Thymus (tissue), 11 donors: ENCODE data around the gene DOCK4. TPM values are rescaled to one million over a fixed set of nuclear protein-coding genes. Genes with fewer than 3 reads are reported as not detected.

Experiments
- DNase-seq, 9 donors: peaks; one replicate each; pipeline ENCODE4 v3.0.0-alpha.2; 2013; ENCODE audit warnings: low spot score in 9 of 9, low read depth in 6 of 9, missing footprints in 1 of 9
- H3K27ac ChIP-seq, 2 donors: one replicate each; pipeline ENCODE4 v1.5.1; 2013; ENCODE audit warnings: control low read depth in 1 of 2, low read depth in 1 of 2, low read length in 1 of 2, mild to moderate bottlenecking in 1 of 2, moderate library complexity in 1 of 2
- H3K27me3 ChIP-seq, 2 donors: one replicate each; pipeline ENCODE4 v1.5.1; 2013; ENCODE audit warnings: low read length in 1 of 2; ENCODE audit not compliant: control insufficient read depth in 2 of 2, insufficient read depth in 1 of 2
- H3K36me3 ChIP-seq, 2 donors: one replicate each; pipeline ENCODE4 v1.5.1; 2013; ENCODE audit warnings: low read length in 1 of 2, mild to moderate bottlenecking in 1 of 2, moderate library complexity in 1 of 2; ENCODE audit not compliant: control insufficient read depth in 2 of 2, insufficient read depth in 2 of 2
- H3K4me1 ChIP-seq, 2 donors: one replicate each; pipeline ENCODE4 v1.5.1; 2013; ENCODE audit warnings: low read length in 2 of 2; ENCODE audit not compliant: control insufficient read depth in 2 of 2, insufficient read depth in 2 of 2
- H3K4me3 ChIP-seq, 2 donors: one replicate each; pipeline ENCODE4 v1.5.1; 2013; ENCODE audit warnings: low read length in 2 of 2, control low read depth in 1 of 2, mild to moderate bottlenecking in 1 of 2
- H3K9me3 ChIP-seq, 2 donors: one replicate each; pipeline ENCODE4 v1.5.1; 2013; ENCODE audit warnings: low read length in 1 of 2, mild to moderate bottlenecking in 1 of 2; ENCODE audit not compliant: control insufficient read depth in 2 of 2, insufficient read depth in 1 of 2
- WGBS: extraction: QIAGEN DNeasy Blood & Tissue Kit; methylation state at CpG from one replicate; pipeline ENCODE4 v1.1.7; 2013; 5-methylcytosine and 5-hydroxymethylcytosine counted together
- polyA plus RNA-seq: library from polyadenylated mRNA; stranded (reverse); fragments of 200-250 nt; gene quantifications from one replicate; pipeline ENCODE4 v1.2.3, GENCODE V29; 2013
- total RNA-seq: library from RNA; stranded (reverse); fragments of 120-200 nt; gene quantifications from one replicate; pipeline ENCODE4 v1.2.4, GENCODE V29; 2013
- donor health status: healthy.

Gene DOCK4
- total and polyA plus RNA-seq, 2 donors = 3.5 to 4.7 TPM

DNA sequence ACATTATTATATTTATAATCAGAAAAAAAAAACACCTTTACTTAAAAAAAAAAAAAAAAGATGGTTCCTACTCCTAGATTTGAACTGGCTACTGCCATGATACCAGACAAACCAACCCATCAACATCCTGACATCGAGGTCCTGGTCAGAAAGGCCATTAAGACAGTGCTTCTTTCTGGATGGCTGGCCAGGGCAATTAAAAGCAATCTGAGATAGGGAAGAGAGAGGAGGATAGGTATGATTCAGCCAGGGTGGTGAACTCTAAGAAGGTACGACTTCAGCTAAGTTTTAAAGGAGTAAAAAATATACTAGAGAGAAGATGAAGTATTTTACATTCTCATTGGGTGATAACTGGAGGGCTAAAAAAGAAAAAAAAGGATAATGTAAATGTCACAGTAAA is 139.0 kb downstream of the DOCK4 start:
- Histone ChIP-seq H3K36me3 (no peaks in the 10 kb centered on the region), H3K4me3 (no peak overlapping the region), H3K9me3 (no peaks in the 10 kb centered on the region), H3K27ac (no peak overlapping the region), H3K4me1 (no peaks in the 10 kb centered on the region), H3K27me3 (no peaks in the 10 kb centered on the region)
- DNase-seq = no peak
- WGBS = 88% methylated on average over 2 of the region's 2 CpGs

DNA sequence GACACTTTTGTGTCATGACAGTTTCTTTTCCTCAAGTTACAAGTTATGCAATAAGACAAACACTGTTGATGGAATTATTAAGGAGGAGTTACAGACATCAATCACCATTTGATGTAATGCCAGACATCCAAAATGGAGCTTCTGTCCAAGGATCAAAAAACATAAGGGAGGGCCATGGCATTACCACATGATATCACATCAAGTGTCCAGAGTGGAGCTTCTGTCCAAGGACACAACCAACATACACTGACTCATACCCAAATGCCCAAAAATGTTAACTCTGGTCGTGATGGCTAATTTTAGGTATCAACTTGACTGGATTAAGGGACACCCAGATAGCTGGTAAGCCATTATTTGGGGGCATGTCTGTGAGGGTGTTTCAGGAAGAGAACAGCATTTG is 140.4 kb downstream of the DOCK4 start:
- H3K9me3 ChIP-seq = no peaks in the 10 kb centered on the region
- H3K4me3 ChIP-seq = no peak overlapping the region
- H3K4me1 ChIP-seq = no peaks in the 10 kb centered on the region
- no peak for DNase-seq
- H3K36me3 ChIP-seq = no peaks in the 10 kb centered on the region
- no peak overlapping the region for H3K27ac ChIP-seq
- WGBS = 90% methylated on average over 1 of the region's 1 CpG
- no peaks in the 10 kb centered on the region for H3K27me3 ChIP-seq

DNA sequence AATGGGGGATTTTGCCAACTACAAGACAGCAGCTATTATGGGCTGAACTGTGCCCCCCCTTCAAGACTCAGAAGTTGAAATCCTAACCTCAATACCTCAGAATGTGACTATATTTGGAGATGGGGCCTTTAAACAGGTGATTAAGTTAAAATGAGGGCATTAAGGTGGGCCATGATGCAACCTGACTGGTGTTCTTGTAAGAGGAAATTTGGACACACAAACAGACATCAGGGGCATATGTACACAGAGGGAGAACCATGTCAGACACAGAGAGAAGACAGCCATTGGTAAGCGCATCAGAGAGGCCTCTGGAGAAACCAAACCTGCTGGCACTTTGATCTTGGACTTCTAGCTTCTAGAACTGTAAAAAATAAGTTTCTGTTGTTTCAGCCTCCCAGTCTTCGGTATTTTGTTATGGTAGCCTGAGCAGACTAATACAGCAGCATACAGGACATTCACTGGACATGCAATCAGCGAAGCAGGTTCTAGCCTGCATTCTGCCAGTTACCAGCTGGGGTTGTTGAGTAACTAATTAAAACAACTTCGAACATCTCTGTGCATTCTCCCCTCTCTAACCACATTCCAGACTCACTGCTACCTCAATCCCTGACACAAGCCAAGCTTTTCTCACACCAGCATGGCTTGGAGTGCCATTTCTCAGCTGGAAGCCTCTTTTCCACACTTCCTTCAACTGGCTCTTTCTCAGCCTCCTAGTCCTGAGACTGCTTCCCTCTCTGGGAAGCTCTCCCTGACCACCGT is 141.4 kb downstream of the DOCK4 start:
- no peaks in the 10 kb centered on the region for H3K4me1 ChIP-seq
- no peak for DNase-seq
- H3K27ac ChIP-seq = no peak overlapping the region
- no peaks in the 10 kb centered on the region for H3K9me3 ChIP-seq
- H3K4me3 ChIP-seq = no peak overlapping the region
- no peaks in the 10 kb centered on the region for H3K36me3 ChIP-seq
- no peaks in the 10 kb centered on the region for H3K27me3 ChIP-seq
- WGBS = 97% methylated on average over 5 of the region's 5 CpGs

DNA sequence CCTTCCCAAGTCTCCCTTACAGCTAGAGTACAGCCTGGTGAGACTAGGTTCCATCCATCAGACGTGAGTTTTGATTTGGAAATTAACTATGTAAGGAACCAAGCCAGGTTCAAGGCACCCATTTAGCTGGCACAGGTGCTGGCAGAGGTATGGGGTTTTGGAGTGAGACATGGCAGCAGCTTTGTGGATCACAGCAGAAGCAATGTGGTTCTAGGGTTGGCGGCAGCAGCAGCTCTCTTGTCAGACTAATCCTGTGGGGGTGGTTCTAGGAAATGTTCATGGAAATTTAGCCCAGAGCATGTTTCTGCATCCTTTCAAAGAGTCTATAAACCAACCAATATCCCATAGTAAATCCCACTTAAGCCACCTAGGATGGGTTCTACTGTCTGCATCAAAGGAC is 142.2 kb downstream of the DOCK4 start:
- Histone ChIP-seq H3K4me3 (no peak overlapping the region), H3K27ac (no peak overlapping the region), H3K9me3 (no peaks in the 10 kb centered on the region), H3K27me3 (no peaks in the 10 kb centered on the region), H3K4me1 (no peaks in the 10 kb centered on the region), H3K36me3 (no peaks in the 10 kb centered on the region)
- WGBS = 97% methylated on average over 2 of the region's 2 CpGs
- DNase-seq = no peak

DNA sequence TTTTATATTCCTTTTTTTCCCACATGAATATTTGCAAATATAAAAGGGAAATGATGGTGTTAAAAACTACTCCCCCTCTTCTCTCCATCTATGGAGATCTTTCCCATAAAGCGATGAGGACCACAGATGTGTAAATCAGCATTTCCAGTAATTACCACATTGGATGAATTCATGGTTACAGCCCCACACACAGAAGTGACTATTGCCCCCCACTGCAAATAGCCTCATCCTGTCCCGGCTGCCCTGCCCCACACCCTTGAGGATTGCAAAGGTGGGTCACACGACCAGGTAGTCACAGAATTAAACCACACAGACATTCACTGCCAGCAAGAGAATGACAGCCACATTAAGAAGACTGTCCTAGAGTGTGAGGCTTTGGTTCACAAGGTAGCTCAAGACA is 145.1 kb downstream of the DOCK4 start:
- no peaks in the 10 kb centered on the region for H3K4me1 ChIP-seq
- H3K27me3 ChIP-seq = no peaks in the 10 kb centered on the region
- DNase-seq = no peak
- H3K4me3 ChIP-seq = no peak overlapping the region
- no peaks in the 10 kb centered on the region for H3K9me3 ChIP-seq
- H3K36me3 ChIP-seq = no peaks in the 10 kb centered on the region
- H3K27ac ChIP-seq = no peak overlapping the region
- WGBS = 96% methylated on average over 3 of the region's 3 CpGs

DNA sequence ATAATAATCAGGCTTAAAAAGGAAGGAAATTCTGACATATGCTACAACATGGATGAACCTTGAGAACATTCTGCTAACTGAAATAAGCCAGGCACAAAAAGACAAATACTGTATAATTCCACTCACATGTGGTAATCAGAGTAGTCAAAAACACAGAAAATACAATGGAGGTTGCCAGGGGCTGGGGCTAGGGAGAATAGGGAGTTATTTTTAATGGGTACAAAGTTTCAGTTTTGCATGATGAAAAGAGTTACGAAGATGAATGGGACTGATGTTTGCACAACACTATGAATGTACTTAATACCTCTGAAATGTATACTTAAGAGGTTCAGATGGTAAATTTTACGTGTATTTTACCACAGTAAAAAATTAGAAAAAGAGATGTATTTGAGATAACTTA is 145.6 kb downstream of the DOCK4 start:
- no peak for DNase-seq
- H3K9me3 ChIP-seq = no peaks in the 10 kb centered on the region
- no peak overlapping the region for H3K4me3 ChIP-seq
- H3K4me1 ChIP-seq = no peaks in the 10 kb centered on the region
- H3K27ac ChIP-seq = no peak overlapping the region
- no peaks in the 10 kb centered on the region for H3K27me3 ChIP-seq
- WGBS = 97% methylated on average over 2 of the region's 2 CpGs
- H3K36me3 ChIP-seq = no peaks in the 10 kb centered on the region

DNA sequence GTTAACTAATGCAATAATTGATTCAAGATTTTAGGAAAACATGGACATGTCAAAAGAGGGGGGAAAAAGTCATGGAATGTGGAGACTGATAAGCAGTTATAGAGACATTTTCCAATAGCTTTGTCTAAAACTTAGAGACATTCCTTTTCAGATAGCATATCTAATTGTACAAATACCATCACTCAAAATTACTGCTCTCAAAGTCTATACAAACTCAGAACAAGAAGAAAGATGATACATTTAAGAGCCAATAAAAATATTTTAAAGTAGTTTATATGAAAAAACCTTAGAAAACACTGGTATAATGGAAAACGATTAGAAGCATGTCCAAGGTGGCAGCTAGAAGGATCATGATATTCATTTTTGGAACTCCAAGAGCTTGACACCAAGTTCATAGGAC is 146.5 kb downstream of the DOCK4 start:
- Histone ChIP-seq H3K4me1 (no peaks in the 10 kb centered on the region), H3K9me3 (no peaks in the 10 kb centered on the region), H3K27me3 (no peaks in the 10 kb centered on the region), H3K36me3 (no peaks in the 10 kb centered on the region), H3K27ac (no peak overlapping the region), H3K4me3 (no peak overlapping the region)
- no peak for DNase-seq
- 98% methylated on average over 1 of the region's 1 CpG for whole genome bisulfite sequencing

DNA sequence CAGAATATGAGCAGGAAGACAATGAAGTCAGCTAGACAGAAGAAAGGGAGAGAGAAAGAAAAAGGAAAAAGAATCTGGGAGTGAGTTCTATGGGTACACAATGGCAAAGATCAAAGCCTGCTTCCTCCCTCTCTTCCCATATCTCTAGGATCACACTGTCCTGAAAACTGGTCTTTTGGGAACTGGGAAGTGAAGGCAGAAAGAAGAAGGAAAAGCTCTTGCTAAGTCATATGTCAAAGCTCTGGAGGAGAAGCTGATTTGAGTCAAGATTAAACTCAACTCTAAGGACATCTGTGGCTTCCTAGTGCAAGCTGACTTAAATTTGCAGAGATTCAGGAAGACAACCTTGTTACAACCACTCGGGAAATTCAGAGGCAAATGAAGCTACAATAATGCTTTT is 147.5 kb downstream of the DOCK4 start:
- Histone ChIP-seq H3K36me3 (no peaks in the 10 kb centered on the region), H3K4me3 (no peak overlapping the region), H3K4me1 (no peaks in the 10 kb centered on the region), H3K27ac (no peak overlapping the region), H3K27me3 (no peaks in the 10 kb centered on the region), H3K9me3 (no peaks in the 10 kb centered on the region)
- no peak for DNase-seq
- WGBS = 66% methylated on average over 1 of the region's 1 CpG

DNA sequence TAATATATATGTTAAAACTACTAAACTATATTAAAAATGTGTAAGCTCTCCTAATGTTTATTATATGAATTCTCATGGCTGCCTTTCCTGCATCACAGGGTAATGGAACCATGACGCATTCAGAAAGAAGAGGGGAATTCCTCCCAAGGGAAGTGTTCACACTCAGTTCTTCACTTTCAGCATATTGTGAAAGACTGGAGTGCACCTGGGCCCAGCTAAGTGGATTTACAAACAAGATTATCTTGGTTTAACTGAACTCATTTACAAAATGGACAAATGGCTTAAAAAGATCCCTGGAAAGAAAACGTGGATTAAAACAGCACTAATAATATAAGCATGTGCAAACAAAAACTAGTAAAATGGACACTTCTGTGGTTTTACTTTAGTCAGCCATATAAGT is 149.8 kb downstream of the DOCK4 start:
- WGBS = 89% methylated on average over 2 of the region's 2 CpGs
- Histone ChIP-seq H3K36me3 (no peaks in the 10 kb centered on the region), H3K27ac (no peak overlapping the region), H3K4me3 (no peak overlapping the region), H3K9me3 (no peaks in the 10 kb centered on the region), H3K27me3 (no peaks in the 10 kb centered on the region), H3K4me1 (no peaks in the 10 kb centered on the region)
- peak in 1 of 9 donors; percentile 12 for DNase-seq

DNA sequence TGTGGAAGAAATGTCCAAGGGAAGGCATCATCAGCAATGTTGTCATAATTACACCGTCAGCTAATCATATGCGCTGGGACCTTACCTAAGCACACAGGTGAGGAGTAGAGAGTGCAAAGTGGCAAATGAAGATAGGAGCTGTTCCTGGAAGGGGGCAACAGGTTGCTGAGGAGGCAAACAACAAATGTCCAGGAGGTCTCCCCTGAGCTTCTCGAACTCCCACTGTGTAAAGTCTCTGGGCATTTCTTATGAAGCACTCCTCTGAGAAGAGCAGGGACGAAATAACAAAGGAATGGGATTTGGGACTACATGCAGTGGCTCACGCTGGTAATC is 152.5 kb downstream of the DOCK4 start:
- no peak for DNase-seq
- Histone ChIP-seq H3K4me1 (no peaks in the 10 kb centered on the region), H3K4me3 (no peak overlapping the region), H3K27ac (no peak overlapping the region), H3K27me3 (no peaks in the 10 kb centered on the region), H3K9me3 (no peaks in the 10 kb centered on the region), H3K36me3 (no peaks in the 10 kb centered on the region)
- WGBS = 97% methylated on average over 5 of the region's 5 CpGs
